ENCODE data around the gene NOP58. TPM values are rescaled to one million over a fixed set of nuclear protein-coding genes. Genes with fewer than 3 reads are reported as not detected.

Gene NOP58
- total RNA-seq, 4 donors from 2014 or later = 9.4 to 54.9 (median 26.3) TPM

DNA sequence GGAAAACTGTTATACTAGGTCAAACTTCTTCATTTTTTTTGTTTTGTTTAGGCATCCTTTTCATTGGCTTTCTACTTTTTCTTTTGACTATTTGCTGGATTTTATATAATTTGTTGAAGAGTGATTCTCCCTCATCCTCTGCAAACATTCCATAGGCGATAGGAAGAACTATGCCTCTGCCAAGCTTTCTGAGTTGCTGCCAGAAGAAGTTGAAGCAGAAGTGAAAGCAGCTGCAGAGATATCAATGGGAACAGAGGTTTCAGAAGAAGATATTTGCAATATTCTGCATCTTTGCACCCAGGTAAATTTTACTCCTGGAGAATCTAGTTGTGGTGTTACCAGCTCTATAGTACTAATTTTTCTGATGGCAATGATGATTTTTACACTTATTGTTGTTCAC lies 25.4 kb downstream of the NOP58 start:
- in situ Hi-C loops (cut with MboI; ENCODE audit: low pct_ligation_motif_present in 1 of 4, low pct_unique_long_range_greater_than_20kb in 1 of 4, low sequenced_read_pairs in 3 of 4) (no loop called here), intact Hi-C loops (cut with DNase I; ENCODE audit: low total_unique reads) (no loop called here)
- no peaks in the 10 kb centered on the region for H3K4me1 ChIP-seq
- no peak overlapping the region for H3K4me3 ChIP-seq
- H3K27me3 ChIP-seq = no peaks in the 10 kb centered on the region
- DNase-seq = no peak
- no peak overlapping the region for H3K27ac ChIP-seq
- no peak for TF ChIP-seq EP300 (IDR thresholded peaks at IDR 0.05; ENCODE audit: low read depth)
- TF ChIP-seq POLR2AphosphoS5 (IDR thresholded peaks at IDR 0.05) = no peak
- TF ChIP-seq, protein P1, sequence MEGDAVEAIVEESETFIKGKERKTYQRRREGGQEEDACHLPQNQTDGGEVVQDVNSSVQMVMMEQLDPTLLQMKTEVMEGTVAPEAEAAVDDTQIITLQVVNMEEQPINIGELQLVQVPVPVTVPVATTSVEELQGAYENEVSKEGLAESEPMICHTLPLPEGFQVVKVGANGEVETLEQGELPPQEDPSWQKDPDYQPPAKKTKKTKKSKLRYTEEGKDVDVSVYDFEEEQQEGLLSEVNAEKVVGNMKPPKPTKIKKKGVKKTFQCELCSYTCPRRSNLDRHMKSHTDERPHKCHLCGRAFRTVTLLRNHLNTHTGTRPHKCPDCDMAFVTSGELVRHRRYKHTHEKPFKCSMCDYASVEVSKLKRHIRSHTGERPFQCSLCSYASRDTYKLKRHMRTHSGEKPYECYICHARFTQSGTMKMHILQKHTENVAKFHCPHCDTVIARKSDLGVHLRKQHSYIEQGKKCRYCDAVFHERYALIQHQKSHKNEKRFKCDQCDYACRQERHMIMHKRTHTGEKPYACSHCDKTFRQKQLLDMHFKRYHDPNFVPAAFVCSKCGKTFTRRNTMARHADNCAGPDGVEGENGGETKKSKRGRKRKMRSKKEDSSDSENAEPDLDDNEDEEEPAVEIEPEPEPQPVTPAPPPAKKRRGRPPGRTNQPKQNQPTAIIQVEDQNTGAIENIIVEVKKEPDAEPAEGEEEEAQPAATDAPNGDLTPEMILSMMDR (IDR thresholded peaks at IDR 0.05) = no peak
- TF ChIP-seq POLR2A (IDR thresholded peaks at IDR 0.05) = no peak
- WGBS, 2 donors (ENCODE audit: low coverage in 1 of 2) = 86 to 87% methylated on average over 1 of the region's 1 CpG
- H3K9me3 ChIP-seq = no peaks in the 10 kb centered on the region
- peaks cover 0 to 77% (median 26%) of the 10 kb centered on the region in 4 donors for H3K36me3 ChIP-seq

- no peak overlapping the region for H3K27ac ChIP-seq
- H3K9me3 ChIP-seq = no peaks in the 10 kb centered on the region
- peaks cover 2 to 86% (median 41%) of the 10 kb centered on the region in 4 donors for H3K36me3 ChIP-seq
- H3K27me3 ChIP-seq = no peaks in the 10 kb centered on the region
- intact Hi-C loops (cut with DNase I; ENCODE audit: low total_unique reads) = no loop called here
- in situ Hi-C loops (cut with MboI; ENCODE audit: low pct_ligation_motif_present in 1 of 4, low pct_unique_long_range_greater_than_20kb in 1 of 4, low sequenced_read_pairs in 3 of 4) = no loop called here
- H3K4me1 ChIP-seq = no peaks in the 10 kb centered on the region
- H3K4me3 ChIP-seq = no peak overlapping the region
- WGBS, 2 donors (ENCODE audit: low coverage in 1 of 2) = 52 to 100% methylated on average over 1 of the region's 1 CpG
- no peak for DNase-seq
- TF ChIP-seq, protein P1 (IDR thresholded peaks at IDR 0.05) = no peak
- TF ChIP-seq POLR2A (IDR thresholded peaks at IDR 0.05) = no peak
- TF ChIP-seq POLR2AphosphoS5 (IDR thresholded peaks at IDR 0.05) = no peak
- TF ChIP-seq EP300 (IDR thresholded peaks at IDR 0.05; ENCODE audit: low read depth) = no peak
Observed at GRCh38 chr2:202299712-202300111, 34.1 kb downstream of the NOP58 start.

DNA sequence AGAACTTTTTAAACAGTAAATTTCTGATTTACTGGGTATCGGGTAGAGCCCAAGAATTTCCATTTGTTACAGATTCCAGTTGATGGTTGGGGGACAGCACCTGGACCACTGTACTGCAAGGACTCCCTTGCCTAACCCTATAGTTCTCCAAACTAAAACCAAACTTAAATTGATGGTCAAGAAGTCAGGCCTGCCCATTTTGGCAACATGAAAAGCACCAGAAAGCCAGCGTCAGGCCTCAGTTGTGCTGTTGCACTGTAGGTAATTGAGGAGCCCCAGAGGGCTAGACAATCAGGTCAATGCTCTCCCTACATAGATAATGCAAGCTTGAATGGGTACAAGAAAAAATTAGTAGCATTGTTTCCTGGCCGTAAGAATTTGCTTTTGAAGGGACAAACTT lies 40.5 kb downstream of the NOP58 start:
- H3K27ac ChIP-seq = no peak overlapping the region
- H3K27me3 ChIP-seq = no peaks in the 10 kb centered on the region
- WGBS, 2 donors (ENCODE audit: low coverage in 1 of 2) = 90 to 91% methylated on average over 2 to 3 of the region's 3 CpGs
- in situ Hi-C loops (cut with MboI; ENCODE audit: low pct_ligation_motif_present in 1 of 4, low pct_unique_long_range_greater_than_20kb in 1 of 4, low sequenced_read_pairs in 3 of 4) = no loop called here
- H3K9me3 ChIP-seq = no peaks in the 10 kb centered on the region
- intact Hi-C loops (cut with DNase I; ENCODE audit: low total_unique reads) = no loop called here
- H3K4me3 ChIP-seq = no peak overlapping the region
- H3K36me3 ChIP-seq = peaks cover 0 to 51% (median 25%) of the 10 kb centered on the region in 4 donors
- DNase-seq = no peak
- TF ChIP-seq EP300 (IDR thresholded peaks at IDR 0.05; ENCODE audit: low read depth) = no peak
- TF ChIP-seq POLR2AphosphoS5 (IDR thresholded peaks at IDR 0.05) = no peak
- TF ChIP-seq POLR2A (IDR thresholded peaks at IDR 0.05) = no peak
- TF ChIP-seq, protein P1 (IDR thresholded peaks at IDR 0.05) = no peak
- H3K4me1 ChIP-seq = no peaks in the 10 kb centered on the region

GRCh38 chr2:202307690-202308089 lies 42.1 kb downstream of the NOP58 start:
- WGBS, 2 donors (ENCODE audit: low coverage in 1 of 2) = 86 to 96% methylated on average over 2 to 3 of the region's 3 CpGs
- no peaks in the 10 kb centered on the region for H3K27me3 ChIP-seq
- in situ Hi-C loops (cut with MboI; ENCODE audit: low pct_ligation_motif_present in 1 of 4, low pct_unique_long_range_greater_than_20kb in 1 of 4, low sequenced_read_pairs in 3 of 4) (no loop called here), intact Hi-C loops (cut with DNase I; ENCODE audit: low total_unique reads) (no loop called here)
- no peaks in the 10 kb centered on the region for H3K4me1 ChIP-seq
- TF ChIP-seq POLR2A (IDR thresholded peaks at IDR 0.05) = no peak
- no peak for TF ChIP-seq EP300 (IDR thresholded peaks at IDR 0.05; ENCODE audit: low read depth)
- TF ChIP-seq, protein P1 (IDR thresholded peaks at IDR 0.05) = no peak
- TF ChIP-seq POLR2AphosphoS5 (IDR thresholded peaks at IDR 0.05) = no peak
- H3K27ac ChIP-seq = no peak overlapping the region
- DNase-seq = no peak
- peaks cover 0 to 39% (median 20%) of the 10 kb centered on the region in 4 donors for H3K36me3 ChIP-seq
- no peak overlapping the region for H3K4me3 ChIP-seq
- H3K9me3 ChIP-seq = no peaks in the 10 kb centered on the region
